SK-N-MC (cell line): Measurements from ENCODE around the gene UBAC2.

Experiments
- DNase-seq: peaks from one replicate; pipeline ENCODE4 v3.0.0-alpha.2; 2011; ENCODE audit warnings: low read depth, low spot score
- H3K27ac ChIP-seq: fragments of 200-600 bp; sonication (generic); 2 replicates; pipeline ENCODE4 v1.5.1; 2016; ENCODE audit warnings: mixed run types
- H3K36me3 ChIP-seq: fragments of 200-600 bp; sonication (generic); 2 replicates; pipeline ENCODE4 v1.6.1; 2017; ENCODE audit warnings: antibody characterized with exemption, low read length, mixed read lengths; ENCODE audit not compliant: insufficient read depth
- H3K4me3 ChIP-seq: fragments of 200-600 bp; sonication (generic); 2 replicates; pipeline ENCODE4 v1.5.1; 2016
- H3K9ac ChIP-seq: fragments of 200-600 bp; sonication (generic); 2 replicates; pipeline ENCODE4 v1.8.0; 2017; ENCODE audit warnings: mixed run types, mixed read lengths; ENCODE audit not compliant: insufficient read length
- H3K9me3 ChIP-seq: fragments of 200-600 bp; sonication (generic); 2 replicates; pipeline ENCODE4 v1.6.1; 2017; ENCODE audit warnings: low read depth, mild to moderate bottlenecking, antibody characterized with exemption, low read length, moderate library complexity, mixed read lengths
- EZH2 ChIP-seq: fragments of 200-600 bp; sonication (generic); IDR thresholded peaks from one replicate; pipeline ENCODE4 v1.6.1; 2017; ENCODE audit warnings: antibody characterized with exemption
- FOXP2 ChIP-seq: optimal IDR thresholded peaks from 2 replicates; pipeline ENCODE3; 2011; ENCODE audit warnings: mild to moderate bottlenecking, moderate library complexity; ENCODE audit not compliant: insufficient read depth; ENCODE audit errors: extremely low read length, control extremely low read depth
- POLR2AphosphoS5 ChIP-seq: IDR thresholded peaks from 2 replicates; pipeline ENCODE4 v1.6.1; 2012; ENCODE audit warnings: mild to moderate bottlenecking, low read depth, low read length, borderline replicate concordance

The UBAC2 gene

GRCh38 chr13:99265162-99265800 is 64.6 kb downstream of the UBAC2 start:
- Histone ChIP-seq H3K4me3 (no peak overlapping the region), H3K36me3 (peaks cover 2% of the 10 kb centered on the region; the same call in 1 of the 2 replicates), H3K27ac (peak overlapping the region; percentile 29; the same call in 1 of the 2 replicates), H3K9ac (no peak overlapping the region), H3K9me3 (no peaks in the 10 kb centered on the region)
- DNase-seq, result no peak
- TF ChIP-seq FOXP2 (no peak), POLR2AphosphoS5 (no peak), EZH2 (no peak)

DNA sequence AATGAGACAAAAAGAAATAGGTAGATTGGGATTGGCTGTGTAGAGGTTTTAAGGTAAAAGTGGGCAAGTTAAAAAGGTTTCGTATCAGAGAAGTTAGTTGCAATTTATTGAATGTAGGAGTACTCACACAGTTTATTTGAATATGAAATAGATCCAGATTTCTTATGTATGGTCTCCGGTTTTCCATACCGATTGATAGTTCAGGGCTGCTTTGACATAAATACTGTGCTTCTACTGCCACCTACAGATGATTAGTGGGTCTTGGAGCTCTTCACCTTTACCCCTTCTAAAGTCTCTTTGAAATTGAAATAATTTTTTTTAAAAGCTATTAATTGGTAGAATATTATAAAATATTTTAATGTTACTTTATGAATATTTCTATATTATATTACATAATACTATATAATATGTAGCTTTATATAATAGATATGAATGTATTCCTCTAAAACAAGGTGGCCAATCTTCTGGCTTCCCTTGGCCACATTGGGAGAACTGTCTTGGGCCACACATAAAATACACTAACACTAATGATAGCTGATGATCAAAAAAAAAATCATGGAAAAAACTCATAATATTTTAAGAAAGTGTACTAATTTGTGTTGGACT is 65.3 kb downstream of the UBAC2 start:
- H3K4me3 ChIP-seq, result no peak overlapping the region
- no peak overlapping the region for H3K9ac ChIP-seq
- H3K9me3 ChIP-seq, result no peaks in the 10 kb centered on the region
- no peak for DNase-seq
- TF ChIP-seq POLR2AphosphoS5, result no peak
- no peak for TF ChIP-seq EZH2
- TF ChIP-seq FOXP2, result no peak
- peaks cover 2% of the 10 kb centered on the region; the same call in 1 of the 2 replicates for H3K36me3 ChIP-seq
- no peak overlapping the region for H3K27ac ChIP-seq

DNA sequence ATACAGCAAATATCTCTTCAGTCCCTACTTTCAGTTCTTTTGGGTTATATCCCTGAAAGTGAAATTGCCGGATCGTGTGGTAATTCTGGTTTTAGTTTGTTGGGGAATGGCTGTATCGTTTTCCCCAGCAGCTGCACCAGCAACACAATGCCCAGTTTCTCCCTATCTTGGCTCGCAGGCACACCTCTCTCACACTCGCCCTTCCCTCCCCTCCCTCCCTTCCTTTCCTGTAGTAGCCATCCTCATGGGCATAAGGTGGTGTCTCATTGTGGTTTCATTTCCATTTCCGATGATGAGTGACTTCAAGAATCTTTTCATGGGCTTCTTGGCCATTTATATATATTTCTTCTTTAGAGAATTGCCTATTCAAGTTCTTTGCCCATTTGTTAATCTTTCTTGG is 66.2 kb downstream of the UBAC2 start:
- H3K9me3 ChIP-seq, result no peaks in the 10 kb centered on the region
- no peak for DNase-seq
- H3K4me3 ChIP-seq, result no peak overlapping the region
- no peak overlapping the region for H3K9ac ChIP-seq
- H3K36me3 ChIP-seq, result no peaks in the 10 kb centered on the region
- no peak overlapping the region for H3K27ac ChIP-seq
- TF ChIP-seq EZH2 (no peak), POLR2AphosphoS5 (no peak), FOXP2 (no peak)

DNA sequence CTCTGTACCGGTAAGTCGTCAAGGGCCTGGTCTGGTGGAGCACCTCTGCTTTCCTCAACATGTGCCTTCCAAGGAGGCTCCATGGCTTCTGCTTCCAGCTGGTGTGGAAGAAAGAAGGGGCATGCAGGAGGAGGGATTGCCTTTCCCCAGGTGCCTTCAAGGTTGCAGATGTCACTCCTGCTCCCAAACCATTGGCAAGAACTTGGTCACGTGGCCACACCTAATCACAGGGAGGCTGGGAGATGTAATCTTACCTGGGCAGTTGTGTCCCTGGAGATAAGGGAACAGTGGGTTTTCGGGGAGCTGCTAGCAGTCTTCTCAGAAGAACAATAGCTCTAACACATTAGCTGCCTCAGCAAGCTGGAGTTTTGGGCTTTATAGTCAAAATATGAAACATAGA is 67.3 kb downstream of the UBAC2 start:
- DNase-seq, result no peak
- TF ChIP-seq POLR2AphosphoS5 (no peak), EZH2 (no peak), FOXP2 (no peak)
- Histone ChIP-seq H3K36me3 (peaks cover 7% of the 10 kb centered on the region; the same call in 1 of the 2 replicates), H3K27ac (no peak overlapping the region), H3K4me3 (no peak overlapping the region), H3K9me3 (no peaks in the 10 kb centered on the region), H3K9ac (no peak overlapping the region)

GRCh38 chr13:99268822-99269221 is 68.2 kb downstream of the UBAC2 start:
- Histone ChIP-seq H3K27ac (peak overlapping the region; percentile 43; the same call in 1 of the 2 replicates), H3K9me3 (no peaks in the 10 kb centered on the region), H3K9ac (no peak overlapping the region), H3K4me3 (no peak overlapping the region), H3K36me3 (peaks cover 7% of the 10 kb centered on the region; the same call in 1 of the 2 replicates)
- no peak for DNase-seq
- TF ChIP-seq POLR2AphosphoS5 (no peak), EZH2 (no peak), FOXP2 (no peak)

DNA sequence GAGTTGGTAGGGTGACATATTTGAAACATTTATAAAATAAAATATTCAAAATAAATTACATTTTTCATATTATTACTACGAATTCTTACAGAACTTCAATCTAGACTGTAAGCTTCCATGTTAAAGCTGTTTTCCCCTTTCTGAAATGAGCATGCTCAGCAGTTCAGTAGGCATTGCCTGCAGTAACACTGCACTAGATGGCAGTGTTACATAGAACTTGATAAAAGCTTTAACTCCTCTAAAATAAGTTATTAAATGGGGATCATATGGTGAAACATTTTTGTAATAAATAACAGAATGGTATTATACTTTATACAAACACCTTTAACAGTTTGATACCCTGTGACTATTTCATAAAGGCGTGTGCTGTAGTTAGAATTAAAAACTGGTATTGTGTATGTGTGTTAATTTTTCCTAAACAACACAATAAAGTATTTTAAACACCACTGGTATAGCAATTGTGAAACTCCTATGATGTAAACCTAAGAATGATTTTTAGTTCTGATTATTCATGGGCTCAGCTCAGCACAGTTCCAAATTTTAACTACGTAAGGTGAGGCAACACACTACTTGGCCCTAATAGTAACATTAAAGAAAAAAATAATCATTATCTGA is 69.1 kb downstream of the UBAC2 start:
- H3K36me3 ChIP-seq, result peaks cover 7% of the 10 kb centered on the region; the same call in 1 of the 2 replicates
- DNase-seq, result peak; percentile 28
- H3K9ac ChIP-seq, result no peak overlapping the region
- TF ChIP-seq EZH2, result no peak
- TF ChIP-seq POLR2AphosphoS5, result no peak
- TF ChIP-seq FOXP2, result no peak
- H3K9me3 ChIP-seq, result no peaks in the 10 kb centered on the region
- no peak overlapping the region for H3K4me3 ChIP-seq
- H3K27ac ChIP-seq, result peak overlapping the region; percentile 46

GRCh38 chr13:99270518-99270917 is 69.9 kb downstream of the UBAC2 start:
- Histone ChIP-seq H3K9me3 (no peaks in the 10 kb centered on the region), H3K9ac (no peak overlapping the region), H3K27ac (peak overlapping the region; percentile 46; the same call in 1 of the 2 replicates), H3K36me3 (peaks cover 7% of the 10 kb centered on the region; the same call in 1 of the 2 replicates), H3K4me3 (no peak overlapping the region)
- TF ChIP-seq FOXP2, result no peak
- no peak for TF ChIP-seq EZH2
- no peak for TF ChIP-seq POLR2AphosphoS5
- no peak for DNase-seq

DNA sequence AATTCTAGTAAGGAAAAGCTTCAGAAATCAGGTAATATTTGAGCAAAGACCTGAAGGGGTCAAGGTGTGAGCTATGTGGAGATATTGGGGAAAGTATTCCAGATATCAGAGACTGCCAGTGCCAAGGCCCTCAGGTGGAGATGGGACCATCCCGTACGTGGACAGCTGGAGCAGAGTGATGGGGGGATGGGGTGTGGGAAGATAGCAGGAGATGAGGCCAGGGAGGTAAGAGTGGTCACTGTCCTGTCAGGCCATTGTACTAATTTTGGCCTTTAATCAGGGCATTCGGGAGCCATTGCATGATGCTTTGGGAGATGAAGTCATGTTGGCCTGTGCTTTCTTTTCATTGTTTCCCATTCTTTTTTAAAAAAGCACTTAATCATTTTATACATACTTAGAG is 70.6 kb downstream of the UBAC2 start:
- no peak for DNase-seq
- Histone ChIP-seq H3K27ac (no peak overlapping the region), H3K4me3 (no peak overlapping the region), H3K9ac (no peak overlapping the region), H3K36me3 (peaks cover 7% of the 10 kb centered on the region; the same call in 1 of the 2 replicates), H3K9me3 (no peaks in the 10 kb centered on the region)
- TF ChIP-seq FOXP2 (no peak), POLR2AphosphoS5 (no peak), EZH2 (no peak)
